ENCODE data around the gene CEP250.

CEP250 gene

GRCh38 chr20:35461620-35462019, 6.2 kb downstream of the CEP250 start:
- no peak overlapping the region for H3K4me2 ChIP-seq (ENCODE audit: insufficient read depth, low read length)
- peaks cover 44% of the 10 kb centered on the region for H3K79me2 ChIP-seq (ENCODE audit: insufficient read depth, low read length)
- H3K4me3 ChIP-seq (ENCODE audit: low read depth in 1 of 2, low read length in 2 of 2): no peak overlapping the region
- no peak overlapping the region for H3K9ac ChIP-seq (ENCODE audit: low read depth, low read length)
- H3K9me3 ChIP-seq (ENCODE audit: insufficient read depth, low read length, severe bottlenecking): no peaks in the 10 kb centered on the region
- TF ChIP-seq EZH2 (IDR thresholded peaks at IDR 0.05; ENCODE audit: borderline replicate concordance, low read depth, low read length, severe bottlenecking) (no peak), CTCF (IDR thresholded peaks at IDR 0.05; ENCODE audit: borderline replicate concordance, extremely low read depth, low read length, poor library complexity, severe bottlenecking) (no peak)
- no peak overlapping the region for H3K27ac ChIP-seq (ENCODE audit: low read length)
- no peak overlapping the region for H2AFZ ChIP-seq (ENCODE audit: low read depth, low read length)
- H4K20me1 ChIP-seq (ENCODE audit: insufficient read depth, low read length): peaks cover 9% of the 10 kb centered on the region
- peaks cover 17% of the 10 kb centered on the region for H3K4me1 ChIP-seq (ENCODE audit: insufficient read depth, low read length)
- DNase-seq (no peak), ATAC-seq (ENCODE audit: insufficient read depth, low read depth) (no peak)
- H3K27me3 ChIP-seq (ENCODE audit: insufficient read depth, low read length, poor library complexity): no peaks in the 10 kb centered on the region
- H3K36me3 ChIP-seq (ENCODE audit: insufficient read depth, low read length): peaks cover 65% of the 10 kb centered on the region

GRCh38 chr20:35462351-35462750, 7.0 kb downstream of the CEP250 start:
- TF ChIP-seq EZH2 (IDR thresholded peaks at IDR 0.05; ENCODE audit: borderline replicate concordance, low read depth, low read length, severe bottlenecking) (no peak), CTCF (IDR thresholded peaks at IDR 0.05; ENCODE audit: borderline replicate concordance, extremely low read depth, low read length, poor library complexity, severe bottlenecking) (no peak)
- Histone ChIP-seq H4K20me1 (ENCODE audit: insufficient read depth, low read length) (peaks cover 9% of the 10 kb centered on the region), H2AFZ (ENCODE audit: low read depth, low read length) (no peak overlapping the region), H3K27ac (ENCODE audit: low read length) (no peak overlapping the region; the same call in 1 of the 2 replicates), H3K79me2 (ENCODE audit: insufficient read depth, low read length) (peaks cover 37% of the 10 kb centered on the region), H3K4me2 (ENCODE audit: insufficient read depth, low read length) (no peak overlapping the region), H3K4me3 (ENCODE audit: low read depth in 1 of 2, low read length in 2 of 2) (no peak overlapping the region), H3K36me3 (ENCODE audit: insufficient read depth, low read length) (peaks cover 72% of the 10 kb centered on the region), H3K9me3 (ENCODE audit: insufficient read depth, low read length, severe bottlenecking) (no peaks in the 10 kb centered on the region), H3K4me1 (ENCODE audit: insufficient read depth, low read length) (peaks cover 10% of the 10 kb centered on the region; the same call in 1 of the 2 replicates), H3K9ac (ENCODE audit: low read depth, low read length) (no peak overlapping the region), H3K27me3 (ENCODE audit: insufficient read depth, low read length, poor library complexity) (no peaks in the 10 kb centered on the region)
- DNase-seq (no peak), ATAC-seq (ENCODE audit: insufficient read depth, low read depth) (no peak)

GRCh38 chr20:35463455-35464300, 8.3 kb downstream of the CEP250 start:
- Histone ChIP-seq H4K20me1 (ENCODE audit: insufficient read depth, low read length) (peaks cover 9% of the 10 kb centered on the region), H3K27me3 (ENCODE audit: insufficient read depth, low read length, poor library complexity) (no peaks in the 10 kb centered on the region), H3K4me2 (ENCODE audit: insufficient read depth, low read length) (no peak overlapping the region), H3K36me3 (ENCODE audit: insufficient read depth, low read length) (peaks cover 85% of the 10 kb centered on the region), H3K4me3 (ENCODE audit: low read depth in 1 of 2, low read length in 2 of 2) (no peak overlapping the region), H2AFZ (ENCODE audit: low read depth, low read length) (no peak overlapping the region), H3K4me1 (ENCODE audit: insufficient read depth, low read length) (no peaks in the 10 kb centered on the region), H3K9me3 (ENCODE audit: insufficient read depth, low read length, severe bottlenecking) (no peaks in the 10 kb centered on the region), H3K9ac (ENCODE audit: low read depth, low read length) (no peak overlapping the region), H3K79me2 (ENCODE audit: insufficient read depth, low read length) (peaks cover 24% of the 10 kb centered on the region), H3K27ac (ENCODE audit: low read length) (peak overlapping the region; percentile 3; the same call in 1 of the 2 replicates)
- ATAC-seq (ENCODE audit: insufficient read depth, low read depth) (peak; percentile 96), DNase-seq (peak; percentile 74)
- TF ChIP-seq CTCF (IDR thresholded peaks at IDR 0.05; ENCODE audit: borderline replicate concordance, extremely low read depth, low read length, poor library complexity, severe bottlenecking): peak; percentile 98
- no peak for TF ChIP-seq EZH2 (IDR thresholded peaks at IDR 0.05; ENCODE audit: borderline replicate concordance, low read depth, low read length, severe bottlenecking)

Measured in DND-41 (cell line).